Gastrocnemius medialis (tissue), 4 donors: ENCODE data around the gene CLMN. TPM values are rescaled to one million over a fixed set of nuclear protein-coding genes. Genes with fewer than 3 reads are reported as not detected.
A peak's percentile ranks its signal among the peaks of the same experiment; 100 is the strongest.

Experiments
- ATAC-seq, 2 donors: fragments of 150-250 bp; one replicate each; pipeline ENCODE4 v1.9.1; 2016
- DNase-seq, 2 donors: peaks; one replicate each; pipeline ENCODE4 v3.0.0-alpha.2; 2019
- H3K27ac ChIP-seq, 4 donors: fragments of 200-600 bp; sonication (generic); 1 replicate in 1 of 4; 2 replicates in 3 of 4; pipeline ENCODE4 v1.5.1; 2016 to 2018; ENCODE audit warnings: mild to moderate bottlenecking in 2 of 4, moderate library complexity in 1 of 4
- H3K27me3 ChIP-seq, 3 donors: fragments of 200-600 bp; sonication (generic) in 2 of 3; 1 replicate in 1 of 3; 2 replicates in 2 of 3; pipeline versions ENCODE4 v1.5.1 to v1.6.0; 2016 to 2019; ENCODE audit warnings: mild to moderate bottlenecking in 1 of 3, moderate library complexity in 1 of 3
- H3K36me3 ChIP-seq, 2 donors: fragments of 200-600 bp; sonication (generic) in 1 of 2; one replicate each; pipeline ENCODE4 v1.5.1; 2017 to 2018
- H3K4me1 ChIP-seq, 2 donors: fragments of 200-600 bp; sonication (generic) in 1 of 2; one replicate each; pipeline ENCODE4 v1.5.1; 2016 to 2017; ENCODE audit warnings: mild to moderate bottlenecking in 2 of 2
- H3K4me3 ChIP-seq, 4 donors: fragments of 200-600 bp; sonication (generic) in 3 of 4; 1 replicate in 1 of 4; 2 replicates in 3 of 4; pipeline ENCODE4 v1.5.1; 2016 to 2019; ENCODE audit warnings: mild to moderate bottlenecking in 2 of 4
- H3K9me3 ChIP-seq, 3 donors: fragments of 200-600 bp; sonication (generic) in 2 of 3; 1 replicate in 1 of 3; 2 replicates in 2 of 3; pipeline ENCODE4 v1.5.1; 2016 to 2019
- CTCF ChIP-seq, 5 experiments: fragments of 450-650 bp in 3 of 5; fragments of 200-600 bp in 2 of 5; sonication (generic) in 2 of 5; IDR thresholded peaks in 4 of 5; conservative IDR thresholded peaks in 1 of 5; 1 replicate in 4 of 5; 2 replicates in 1 of 5; pipeline ENCODE4 v1.5.1; 2016 to 2019; ENCODE audit warnings: antibody characterized with exemption in 5 of 5, mild to moderate bottlenecking in 3 of 5, moderate library complexity in 3 of 5
- POLR2A ChIP-seq, 2 donors: fragments of 450-650 bp; IDR thresholded peaks; one replicate each; pipeline ENCODE4 v1.6.1; 2017; ENCODE audit warnings: antibody characterized with exemption in 2 of 2, mild to moderate bottlenecking in 2 of 2, moderate library complexity in 2 of 2
- in situ Hi-C, 4 donors: fragments of 200-750 bp; cut with MboI; loops; one replicate each; pipeline versions ENCODE4 v1.15.0 to v1.8.0; 2017; ENCODE audit warnings: low sequenced_read_pairs in 4 of 4
- intact Hi-C: fragments of 100-400 bp; cut with DNase I; formaldehyde crosslinking; loops from one replicate; pipeline ENCODE4 v1.15.1; 2023; ENCODE audit warnings: low total_unique reads
- total RNA-seq, 4 donors: library from RNA; depleted of rRNA; stranded (reverse); fragments of >200 nt; gene quantifications; one replicate each; pipeline versions ENCODE4 v1.1.0 to v1.2.3, GENCODE V29; 2016

Gene CLMN
- total RNA-seq, 4 donors from 2014 or later, result 3.8 to 8.8 (median 5.8) TPM

GRCh38 chr14:95185767-95186392, 133.8 kb downstream of the CLMN start:
- ATAC-seq (no peak), DNase-seq (no peak)
- peak overlapping the region; percentile 59 to 79 (median 66) for H3K27ac ChIP-seq
- TF ChIP-seq CTCF (IDR thresholded peaks at IDR 0.05 in 4 of 5, conservative IDR thresholded peaks at IDR 0.05 in 1 of 5), result no peak
- TF ChIP-seq POLR2A (IDR thresholded peaks at IDR 0.05), result no peak
- intact Hi-C loops (no loop called here), in situ Hi-C loops (no loop called here)
- peak overlapping the region in 1 of 4 donors; percentile 20 for H3K4me3 ChIP-seq
- H3K27me3 ChIP-seq, result no peaks in the 10 kb centered on the region
- H3K4me1 ChIP-seq, result peaks cover 28 to 42% of the 10 kb centered on the region in 2 donors
- peaks cover 0 to 5% of the 10 kb centered on the region in 2 donors for H3K36me3 ChIP-seq
- no peaks in the 10 kb centered on the region for H3K9me3 ChIP-seq

GRCh38 chr14:95185033-95185766, 134.5 kb downstream of the CLMN start:
- Histone ChIP-seq H3K36me3 (peaks cover 0 to 5% of the 10 kb centered on the region in 2 donors), H3K4me3 (peak overlapping the region in 1 of 4 donors; percentile 20), H3K27me3 (no peaks in the 10 kb centered on the region), H3K27ac (peak overlapping the region; percentile 59 to 79 (median 69)), H3K9me3 (no peaks in the 10 kb centered on the region), H3K4me1 (peaks cover 28 to 41% of the 10 kb centered on the region in 2 donors)
- in situ Hi-C loops, result no loop called here
- DNase-seq, result peak; percentile 46 to 52
- TF ChIP-seq CTCF (IDR thresholded peaks at IDR 0.05 in 4 of 5, conservative IDR thresholded peaks at IDR 0.05 in 1 of 5) (no peak), POLR2A (IDR thresholded peaks at IDR 0.05) (no peak)
- ATAC-seq, result peak; percentile 55 to 64
- intact Hi-C loops, result no loop called here

- in situ Hi-C loops (no loop called here), intact Hi-C loops (no loop called here)
- H3K36me3 ChIP-seq, result peaks cover 0 to 12% of the 10 kb centered on the region in 2 donors
- DNase-seq, result no peak
- ATAC-seq, result peak in 1 of 2 donors; percentile 28
- H3K9me3 ChIP-seq, result no peaks in the 10 kb centered on the region
- TF ChIP-seq CTCF (IDR thresholded peaks at IDR 0.05 in 4 of 5, conservative IDR thresholded peaks at IDR 0.05 in 1 of 5) (no peak), POLR2A (IDR thresholded peaks at IDR 0.05) (no peak)
- no peaks in the 10 kb centered on the region for H3K27me3 ChIP-seq
- H3K4me3 ChIP-seq, result no peak overlapping the region
- peak overlapping the region; percentile 59 to 79 (median 69) for H3K27ac ChIP-seq
- peaks cover 28 to 35% of the 10 kb centered on the region in 2 donors for H3K4me1 ChIP-seq
Observed at GRCh38 chr14:95184413-95184790, 135.3 kb downstream of the CLMN start.

- Histone ChIP-seq H3K36me3 (peaks cover 0 to 12% of the 10 kb centered on the region in 2 donors), H3K4me3 (no peak overlapping the region), H3K9me3 (no peaks in the 10 kb centered on the region), H3K4me1 (peaks cover 28 to 35% of the 10 kb centered on the region in 2 donors), H3K27me3 (no peaks in the 10 kb centered on the region), H3K27ac (peak overlapping the region; percentile 59 to 79 (median 69))
- TF ChIP-seq POLR2A (IDR thresholded peaks at IDR 0.05) (peak in 1 of 2 donors; percentile 7), CTCF (IDR thresholded peaks at IDR 0.05 in 4 of 5, conservative IDR thresholded peaks at IDR 0.05 in 1 of 5) (no peak)
- intact Hi-C loops, result no loop called here
- no peak for DNase-seq
- in situ Hi-C loops, result no loop called here
- ATAC-seq, result peak in 1 of 2 donors; percentile 33
Observed at GRCh38 chr14:95183532-95184412, 135.9 kb downstream of the CLMN start.
